ENCODE measurements around the gene SCO2. TPM values are rescaled to one million over a fixed set of nuclear protein-coding genes. Genes with fewer than 3 reads are reported as not detected.

The SCO2 gene
- total RNA-seq, 1 donor from 2014 or later: 2.0 TPM

DNA sequence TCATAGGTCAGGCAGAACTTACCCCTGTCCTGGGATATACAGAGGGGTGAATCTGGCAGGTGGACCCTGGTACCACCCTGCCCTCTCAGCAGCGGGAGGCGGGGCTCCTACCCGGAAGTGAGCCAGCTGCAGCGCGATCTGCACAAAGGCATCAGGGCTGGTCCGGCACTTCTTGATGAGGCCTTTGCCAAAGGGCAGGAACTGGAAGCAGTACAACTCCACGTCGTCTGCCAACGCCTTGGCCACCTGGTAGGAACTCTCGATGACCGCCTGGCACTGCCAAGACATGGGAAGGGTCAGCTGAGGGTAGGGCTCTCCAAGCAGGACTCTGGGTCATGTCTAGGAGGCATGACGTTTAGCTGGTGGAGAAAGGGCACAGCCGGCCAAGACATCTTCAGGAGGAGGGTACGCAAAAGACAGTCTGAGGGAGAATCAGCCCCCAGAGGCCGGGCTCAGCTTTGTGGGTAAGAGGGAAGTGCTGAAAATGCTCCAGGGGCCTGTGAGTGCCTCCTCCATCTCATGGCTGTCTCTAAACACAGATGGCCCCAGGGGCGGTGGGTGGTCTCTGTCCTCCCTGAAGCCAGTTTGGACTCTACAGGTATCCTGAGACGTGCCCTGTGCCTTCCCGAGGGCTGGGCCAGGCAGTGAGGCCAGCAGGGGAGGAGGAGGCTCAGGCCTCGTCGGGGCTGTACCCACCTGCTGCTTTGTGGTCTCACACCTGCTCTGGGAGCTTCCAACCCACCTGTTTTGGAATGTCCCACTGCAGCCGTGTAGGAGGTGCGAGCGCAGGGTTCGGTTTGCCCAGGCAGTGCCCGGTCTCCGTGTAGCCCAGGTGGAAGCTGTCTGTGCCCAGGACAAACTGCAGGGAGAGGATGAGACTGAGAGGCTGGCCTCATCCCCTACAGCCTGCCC lies 46.1 kb upstream of the SCO2 start:
- no peaks in the 10 kb centered on the region for H3K9me3 Mint-ChIP-seq
- H3K4me3 Mint-ChIP-seq: no peak overlapping the region
- no peak for DNase-seq (ENCODE audit: extremely low spot score, unreplicated experiment)
- H3K4me1 Mint-ChIP-seq (ENCODE audit: unreplicated experiment): no peaks in the 10 kb centered on the region
- peaks cover 3% of the 10 kb centered on the region for H3K36me3 Mint-ChIP-seq
- no peaks in the 10 kb centered on the region for H3K27me3 Mint-ChIP-seq
- TF ChIP-seq, protein P1, sequence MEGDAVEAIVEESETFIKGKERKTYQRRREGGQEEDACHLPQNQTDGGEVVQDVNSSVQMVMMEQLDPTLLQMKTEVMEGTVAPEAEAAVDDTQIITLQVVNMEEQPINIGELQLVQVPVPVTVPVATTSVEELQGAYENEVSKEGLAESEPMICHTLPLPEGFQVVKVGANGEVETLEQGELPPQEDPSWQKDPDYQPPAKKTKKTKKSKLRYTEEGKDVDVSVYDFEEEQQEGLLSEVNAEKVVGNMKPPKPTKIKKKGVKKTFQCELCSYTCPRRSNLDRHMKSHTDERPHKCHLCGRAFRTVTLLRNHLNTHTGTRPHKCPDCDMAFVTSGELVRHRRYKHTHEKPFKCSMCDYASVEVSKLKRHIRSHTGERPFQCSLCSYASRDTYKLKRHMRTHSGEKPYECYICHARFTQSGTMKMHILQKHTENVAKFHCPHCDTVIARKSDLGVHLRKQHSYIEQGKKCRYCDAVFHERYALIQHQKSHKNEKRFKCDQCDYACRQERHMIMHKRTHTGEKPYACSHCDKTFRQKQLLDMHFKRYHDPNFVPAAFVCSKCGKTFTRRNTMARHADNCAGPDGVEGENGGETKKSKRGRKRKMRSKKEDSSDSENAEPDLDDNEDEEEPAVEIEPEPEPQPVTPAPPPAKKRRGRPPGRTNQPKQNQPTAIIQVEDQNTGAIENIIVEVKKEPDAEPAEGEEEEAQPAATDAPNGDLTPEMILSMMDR (conservative IDR thresholded peaks at IDR 0.05): no peak
- no peak overlapping the region for H3K27ac Mint-ChIP-seq

DNA sequence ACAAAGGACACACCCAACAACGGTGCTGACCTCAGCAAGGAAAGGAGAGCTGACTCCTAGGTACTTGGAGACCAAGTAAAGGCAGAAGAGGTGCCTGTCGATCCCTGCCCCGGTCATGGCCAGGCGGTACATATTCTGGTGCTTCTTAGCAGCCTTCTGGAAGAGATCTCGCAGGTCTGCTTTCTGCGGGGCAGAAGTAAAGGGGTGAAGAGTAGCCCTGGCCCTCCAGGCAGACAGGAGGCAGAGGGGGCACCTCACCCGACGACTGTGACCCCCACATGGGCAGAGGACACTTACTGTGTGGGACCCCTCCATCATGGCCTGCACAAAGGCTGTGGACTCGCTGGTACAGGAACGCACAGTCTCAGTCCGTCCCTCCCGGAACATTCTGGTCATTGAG lies 45.5 kb upstream of the SCO2 start:
- DNase-seq (ENCODE audit: extremely low spot score, unreplicated experiment): no peak
- no peak overlapping the region for H3K27ac Mint-ChIP-seq
- no peak overlapping the region for H3K4me3 Mint-ChIP-seq
- peaks cover 3% of the 10 kb centered on the region for H3K36me3 Mint-ChIP-seq
- no peaks in the 10 kb centered on the region for H3K4me1 Mint-ChIP-seq (ENCODE audit: unreplicated experiment)
- no peaks in the 10 kb centered on the region for H3K27me3 Mint-ChIP-seq
- no peaks in the 10 kb centered on the region for H3K9me3 Mint-ChIP-seq
- TF ChIP-seq, protein P1 (conservative IDR thresholded peaks at IDR 0.05): no peak

DNA sequence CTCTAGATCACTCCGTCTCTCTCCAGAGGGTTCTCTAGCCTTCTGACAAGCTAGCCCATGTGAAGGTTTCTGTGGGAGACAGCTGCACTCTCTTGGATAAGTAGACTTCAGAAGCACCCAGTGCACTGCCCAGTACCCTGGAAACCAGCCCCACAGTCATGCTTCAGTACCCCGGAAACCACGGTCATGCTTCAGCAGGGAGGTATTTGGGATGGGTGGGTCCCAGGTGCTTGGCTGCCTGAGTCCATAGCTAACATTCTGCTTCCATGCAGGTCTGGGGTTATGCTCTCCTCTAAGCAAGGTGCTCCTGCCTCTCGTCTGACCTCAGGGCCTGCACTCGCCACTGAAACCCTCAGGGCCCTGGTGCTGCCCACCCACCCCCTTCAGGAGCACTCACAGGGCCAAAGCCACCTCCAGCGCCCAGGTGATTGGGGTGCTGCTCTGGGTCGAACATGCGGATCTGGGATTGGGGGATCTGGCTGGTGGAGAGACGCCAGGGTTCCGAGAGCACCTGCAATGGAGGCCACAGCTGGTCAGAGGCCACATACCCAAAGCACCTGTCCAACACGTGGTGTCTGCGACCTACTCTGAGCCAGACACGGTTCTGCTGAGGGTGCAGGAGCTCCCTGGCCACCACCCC lies 44.6 kb upstream of the SCO2 start:
- Mint-ChIP-seq H3K36me3 (peaks cover 3% of the 10 kb centered on the region), H3K4me1 (ENCODE audit: unreplicated experiment) (no peaks in the 10 kb centered on the region), H3K4me3 (no peak overlapping the region), H3K9me3 (no peaks in the 10 kb centered on the region), H3K27me3 (no peaks in the 10 kb centered on the region), H3K27ac (no peak overlapping the region)
- TF ChIP-seq, protein P1 (conservative IDR thresholded peaks at IDR 0.05): no peak
- no peak for DNase-seq (ENCODE audit: extremely low spot score, unreplicated experiment)

DNA sequence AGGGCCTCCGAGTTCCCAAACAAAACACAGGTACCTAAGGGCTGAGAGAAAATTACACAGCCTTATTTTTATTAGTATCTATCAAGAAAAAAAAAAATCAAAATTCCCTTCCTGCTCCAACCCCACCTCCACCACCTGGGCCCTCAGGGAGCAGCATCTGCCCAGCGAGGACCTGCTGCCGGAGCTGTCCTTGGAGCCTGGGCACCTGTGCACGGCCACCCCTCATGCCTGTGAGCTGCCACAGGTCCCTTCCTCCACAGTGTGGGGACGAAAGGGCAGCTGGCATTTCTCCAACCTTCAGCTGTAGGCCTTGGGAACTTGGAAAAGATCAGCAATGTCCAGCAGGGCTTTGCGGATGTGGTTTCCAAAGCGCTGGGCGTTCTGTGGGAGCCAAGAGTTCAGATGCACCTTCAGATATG lies 43.7 kb upstream of the SCO2 start:
- no peak for DNase-seq (ENCODE audit: extremely low spot score, unreplicated experiment)
- TF ChIP-seq, protein P1 (conservative IDR thresholded peaks at IDR 0.05): no peak
- no peaks in the 10 kb centered on the region for H3K4me1 Mint-ChIP-seq (ENCODE audit: unreplicated experiment)
- no peak overlapping the region for H3K4me3 Mint-ChIP-seq
- peaks cover 3% of the 10 kb centered on the region for H3K36me3 Mint-ChIP-seq
- H3K9me3 Mint-ChIP-seq: no peaks in the 10 kb centered on the region
- peak overlapping the region; percentile 53 for H3K27ac Mint-ChIP-seq
- H3K27me3 Mint-ChIP-seq: no peaks in the 10 kb centered on the region

DNA sequence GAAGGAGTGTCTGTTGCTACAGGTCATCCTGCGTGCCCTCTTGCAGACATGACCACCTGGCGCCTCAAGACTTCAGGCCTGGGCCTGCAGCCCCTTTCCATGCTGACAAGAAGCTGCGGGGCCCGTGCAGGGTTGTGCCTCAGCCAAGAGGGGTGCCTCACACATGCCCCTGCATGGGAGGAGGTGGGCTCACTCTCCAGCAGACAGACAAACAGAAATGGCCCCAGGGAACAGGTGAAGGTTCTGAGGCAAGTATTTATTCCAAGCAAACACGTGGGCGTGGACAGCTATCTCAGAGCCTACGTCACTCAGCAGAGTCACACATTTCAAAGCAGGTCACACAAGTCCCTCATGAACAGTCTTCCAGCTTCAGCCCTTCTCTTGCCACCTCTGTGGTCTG lies 43.2 kb upstream of the SCO2 start:
- peaks cover 3% of the 10 kb centered on the region for H3K36me3 Mint-ChIP-seq
- no peak for DNase-seq (ENCODE audit: extremely low spot score, unreplicated experiment)
- no peaks in the 10 kb centered on the region for H3K27me3 Mint-ChIP-seq
- H3K4me3 Mint-ChIP-seq: no peak overlapping the region
- H3K9me3 Mint-ChIP-seq: no peaks in the 10 kb centered on the region
- peaks cover 3% of the 10 kb centered on the region for H3K4me1 Mint-ChIP-seq (ENCODE audit: unreplicated experiment)
- TF ChIP-seq, protein P1 (conservative IDR thresholded peaks at IDR 0.05): no peak
- peak overlapping the region; percentile 53 for H3K27ac Mint-ChIP-seq

All from type B pancreatic cell (in vitro differentiated cells).